NCI-H2196 (cell line): ENCODE results near the gene ARHGEF19.
"Not testable (repeated sequence)": the region's sequence is repeated elsewhere in the genome, so short reads cannot be mapped to it uniquely, and the experiment has no call there.

ENCODE experiments used
- DNase-seq: peaks from one replicate; lab custom pipeline; 2025; ENCODE audit not compliant: unreplicated experiment; lab: John Stamatoyannopoulos, UW

Gene ARHGEF19

DNA sequence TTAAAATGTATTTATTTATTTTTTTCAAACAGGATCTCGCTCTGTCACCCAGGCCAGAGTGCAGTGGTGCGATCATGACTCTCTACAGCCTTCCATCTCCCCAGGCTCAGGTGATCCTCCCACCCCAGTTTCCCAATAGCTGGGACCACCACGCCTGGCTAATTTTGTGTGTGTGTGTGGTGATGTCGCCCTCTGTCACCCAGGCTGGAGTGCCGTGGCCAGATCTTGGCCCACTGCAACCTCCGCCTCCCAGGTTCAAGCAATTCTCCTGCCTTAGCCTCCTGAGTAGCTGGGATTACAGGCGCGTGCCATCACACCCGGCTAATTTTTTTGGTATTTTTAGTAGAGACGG lies 44.3 kb downstream of the ARHGEF19 start:
- not testable (repeated sequence) for DNase-seq

- no peak for DNase-seq
Observed at GRCh38 chr1:16167331-16168143, 44.9 kb downstream of the ARHGEF19 start.

- DNase-seq = no peak
Observed at GRCh38 chr1:16166117-16166516, 46.3 kb downstream of the ARHGEF19 start.

- DNase-seq = peak; percentile 24
Observed at GRCh38 chr1:16165548-16165947, 46.9 kb downstream of the ARHGEF19 start.

GRCh38 chr1:16165073-16165364 lies 47.4 kb downstream of the ARHGEF19 start:
- DNase-seq = peak; percentile 32

DNA sequence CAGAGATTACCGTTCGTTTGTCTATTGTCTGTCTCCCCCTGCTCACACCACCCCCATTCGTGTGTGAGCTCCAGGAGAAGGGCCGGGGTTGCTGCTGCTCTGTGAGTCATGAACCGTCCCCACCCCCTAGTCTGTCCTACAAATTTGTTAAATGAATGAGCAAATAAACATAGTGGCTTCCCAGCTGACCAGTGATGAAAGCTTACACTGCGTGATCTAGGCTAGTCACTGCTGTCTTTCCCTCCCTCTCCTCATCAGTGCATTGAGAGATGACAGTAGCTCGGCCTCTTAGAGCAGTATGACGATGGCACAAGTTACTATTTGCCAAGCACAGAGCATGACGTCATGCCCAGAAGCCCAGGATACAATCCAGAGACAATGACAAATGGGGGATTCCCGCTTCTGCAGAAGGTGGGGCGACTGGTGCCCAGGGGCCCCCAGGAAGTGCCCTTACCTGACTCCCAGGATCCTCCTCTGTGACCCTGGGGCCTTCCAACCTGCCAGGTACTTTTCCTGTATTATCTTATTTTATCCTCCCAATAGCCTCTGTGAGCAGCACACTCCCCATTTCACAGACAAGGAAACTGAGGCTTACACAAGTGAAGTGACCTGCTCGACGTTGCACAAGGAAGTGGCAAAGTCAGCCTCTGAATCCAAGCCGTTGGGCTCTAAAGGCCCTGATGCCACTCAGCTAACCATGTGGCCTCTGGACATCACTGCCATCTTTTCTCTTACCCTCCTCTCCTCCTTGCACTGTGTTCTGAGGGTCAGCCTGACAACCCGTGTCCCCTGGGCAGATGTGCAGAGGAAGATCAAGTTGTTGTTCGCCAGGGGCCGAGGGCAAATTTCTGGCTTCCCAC lies 48.0 kb downstream of the ARHGEF19 start:
- peak; percentile 70 for DNase-seq

- DNase-seq = not testable (repeated sequence)
Observed at GRCh38 chr1:16163608-16164212, 48.7 kb downstream of the ARHGEF19 start.

DNA sequence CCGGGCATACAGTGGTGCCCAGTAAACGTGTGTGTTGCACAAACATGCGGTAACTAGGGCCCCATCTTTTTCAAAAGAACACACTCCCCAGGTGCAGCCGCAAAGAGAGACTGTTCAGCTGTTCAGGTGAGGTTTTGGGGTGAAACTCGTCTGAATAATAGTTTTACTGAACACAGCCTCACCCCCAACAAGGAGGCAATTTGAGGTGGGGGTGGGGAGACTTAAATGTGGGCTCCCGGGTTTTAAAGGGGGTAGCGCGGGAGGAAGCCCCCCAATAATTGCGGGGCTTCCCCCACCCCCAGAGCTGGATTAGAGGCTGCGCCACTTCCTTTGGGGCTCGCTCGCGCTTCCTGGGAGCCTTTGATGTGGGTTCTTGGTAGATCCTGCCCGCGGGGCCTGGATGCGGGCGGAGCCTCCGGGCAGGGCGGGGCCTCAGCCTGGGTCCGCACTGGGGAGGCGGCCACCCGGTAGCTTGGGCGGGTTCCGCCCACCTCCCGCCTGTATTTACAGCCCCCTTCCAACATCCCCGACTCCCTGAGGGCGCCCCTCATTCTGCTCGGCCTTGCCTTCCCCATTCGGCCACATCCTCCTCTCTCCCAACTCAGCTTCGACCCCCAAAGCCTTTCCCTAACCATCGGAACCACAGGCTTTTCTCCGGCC lies 50.2 kb downstream of the ARHGEF19 start:
- DNase-seq = no peak

GRCh38 chr1:16161717-16162116 lies 50.7 kb downstream of the ARHGEF19 start:
- no peak for DNase-seq

GRCh38 chr1:16158993-16159831 lies 53.2 kb downstream of the ARHGEF19 start:
- no peak for DNase-seq

GRCh38 chr1:16158025-16158424 lies 54.4 kb downstream of the ARHGEF19 start:
- DNase-seq = no peak

- DNase-seq = no peak
Observed at GRCh38 chr1:16156848-16157495, 55.5 kb downstream of the ARHGEF19 start.

DNA sequence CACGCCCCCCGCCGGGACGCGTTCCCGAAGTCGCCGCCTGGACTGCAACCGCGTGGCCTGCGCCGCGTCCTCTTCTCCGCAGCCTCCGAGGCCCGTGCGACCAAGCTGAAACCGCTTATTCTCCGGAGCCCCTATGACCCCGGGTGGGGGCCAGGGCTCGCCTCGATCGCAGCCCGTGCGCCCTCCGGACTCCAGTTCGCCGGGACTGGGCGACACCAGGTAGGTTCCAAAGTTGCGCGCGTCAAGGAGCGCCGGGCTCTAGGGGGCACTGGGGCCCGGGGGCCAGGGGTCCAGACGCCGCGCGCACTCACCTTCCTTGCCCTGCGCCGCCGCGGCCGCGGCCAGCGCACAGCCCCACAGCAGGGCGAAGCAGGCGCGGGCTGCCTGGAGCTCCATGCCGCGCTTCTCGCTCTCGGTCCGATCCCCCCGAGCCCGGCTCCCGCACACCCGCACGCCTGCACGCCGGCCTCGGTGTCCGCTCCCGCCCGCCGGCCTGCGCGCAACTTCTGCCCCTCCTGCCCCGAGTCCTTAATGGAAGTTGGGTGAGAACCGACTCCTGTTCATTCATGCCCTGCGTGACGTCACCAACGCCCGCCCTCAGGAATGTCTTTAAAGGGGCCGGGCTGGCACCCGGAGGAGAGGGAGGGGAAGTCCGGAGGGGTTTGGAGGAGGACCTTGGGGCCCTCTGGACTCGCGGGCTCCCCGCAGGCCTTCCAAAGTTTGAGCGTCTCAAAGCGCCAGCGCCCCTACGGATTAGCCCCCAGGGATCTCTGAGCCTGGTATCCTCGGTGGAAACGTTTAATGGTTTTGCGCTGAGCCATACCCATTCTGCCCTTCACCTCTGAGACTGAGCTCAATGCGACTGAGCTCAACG lies 56.7 kb downstream of the ARHGEF19 start, which contains the start of gene EPHA2:
EPHA2 (minus strand) TSS at position 533 of the 874 bp plus-strand sequence; CDS start at position 396, 137 bp downstream.
- DNase-seq = peak; percentile 18

GRCh38 chr1:16153999-16154673 lies 58.3 kb downstream of the ARHGEF19 start:
- DNase-seq = no peak

DNA sequence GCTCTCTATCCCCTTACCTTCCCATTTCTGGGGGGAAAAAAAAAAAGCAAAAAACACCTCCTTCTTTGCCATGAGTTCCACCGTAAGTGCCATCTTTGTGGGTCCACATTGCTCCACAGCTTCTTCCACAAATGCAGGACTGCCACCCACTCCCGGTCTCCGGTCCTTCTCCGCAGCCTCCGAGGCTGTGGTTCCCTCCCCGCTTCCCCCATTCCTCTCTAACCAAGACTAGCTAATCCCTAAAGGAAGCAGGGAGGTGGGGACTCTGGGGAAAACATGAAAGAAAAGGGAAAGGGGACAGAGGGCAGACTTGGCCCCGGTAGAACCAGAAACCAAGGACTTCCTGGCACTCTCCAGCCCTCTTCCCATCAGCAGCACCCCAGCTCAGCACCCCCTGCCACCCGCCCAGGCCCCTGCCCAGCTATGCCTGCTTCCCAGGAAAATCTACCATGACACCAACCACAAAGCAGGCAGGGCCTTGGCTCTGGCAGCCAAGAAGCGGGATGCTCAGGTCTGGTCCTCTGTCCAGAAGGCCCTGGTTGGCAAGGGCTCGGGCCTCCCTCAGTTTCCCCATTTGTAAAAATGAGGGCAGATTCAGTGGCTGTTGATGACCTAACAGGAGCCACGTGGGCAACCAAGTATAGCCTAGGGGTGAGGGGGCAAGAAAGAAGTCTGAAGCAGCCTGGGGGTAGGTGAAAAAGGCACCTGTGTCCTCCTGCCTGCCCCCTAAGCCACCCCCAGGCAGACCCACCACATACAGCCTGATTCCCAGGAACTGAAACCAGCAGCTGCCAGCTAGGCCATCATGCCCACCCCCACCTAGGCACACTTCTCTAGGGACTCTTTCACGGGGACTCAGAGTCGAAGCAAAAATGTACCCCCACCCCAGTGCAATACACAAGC lies 59.1 kb downstream of the ARHGEF19 start:
- DNase-seq = no peak

GRCh38 chr1:16152481-16153087 lies 59.9 kb downstream of the ARHGEF19 start:
- no peak for DNase-seq

DNA sequence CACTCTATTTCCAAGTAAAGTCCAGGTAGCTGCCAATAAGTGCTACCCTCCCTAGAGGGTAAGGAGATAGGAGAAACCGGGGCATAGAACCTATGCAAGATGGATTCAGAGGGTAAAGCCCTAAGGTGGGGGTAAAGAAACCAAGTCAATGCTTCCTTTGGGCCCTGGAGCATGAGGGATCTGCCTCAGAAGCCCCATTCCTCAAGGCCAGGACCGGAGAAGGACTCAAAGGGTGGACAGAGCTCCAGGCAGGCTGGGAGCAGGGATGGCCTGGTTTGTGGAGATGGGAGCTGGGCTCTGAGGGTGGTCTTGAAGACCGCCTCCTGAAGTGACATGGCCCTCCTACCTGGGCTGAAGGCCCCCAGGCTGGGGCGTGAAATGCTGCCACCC lies 60.5 kb downstream of the ARHGEF19 start:
- DNase-seq = no peak
